OCI-LY7 (cell line): ENCODE results near the gene BRD1.

Experiments used
- EZH2phosphoT487 ChIP-seq: fragments of 200-600 bp; sonication (generic); IDR thresholded peaks from 2 replicates; pipeline ENCODE4 v1.6.1; 2018; ENCODE audit warnings: low read depth, borderline replicate concordance, mild to moderate bottlenecking, mixed run types, antibody characterized with exemption, low read length, moderate library complexity, mixed read lengths
- TF ChIP-seq, protein P1 (sequence below): fragments of 200-600 bp; sonication (generic); conservative IDR thresholded peaks from 2 replicates; pipeline ENCODE4 v1.5.1; 2014; ENCODE audit warnings: mild to moderate bottlenecking, antibody characterized with exemption, low read length, moderate library complexity, mixed read lengths

DNA sequence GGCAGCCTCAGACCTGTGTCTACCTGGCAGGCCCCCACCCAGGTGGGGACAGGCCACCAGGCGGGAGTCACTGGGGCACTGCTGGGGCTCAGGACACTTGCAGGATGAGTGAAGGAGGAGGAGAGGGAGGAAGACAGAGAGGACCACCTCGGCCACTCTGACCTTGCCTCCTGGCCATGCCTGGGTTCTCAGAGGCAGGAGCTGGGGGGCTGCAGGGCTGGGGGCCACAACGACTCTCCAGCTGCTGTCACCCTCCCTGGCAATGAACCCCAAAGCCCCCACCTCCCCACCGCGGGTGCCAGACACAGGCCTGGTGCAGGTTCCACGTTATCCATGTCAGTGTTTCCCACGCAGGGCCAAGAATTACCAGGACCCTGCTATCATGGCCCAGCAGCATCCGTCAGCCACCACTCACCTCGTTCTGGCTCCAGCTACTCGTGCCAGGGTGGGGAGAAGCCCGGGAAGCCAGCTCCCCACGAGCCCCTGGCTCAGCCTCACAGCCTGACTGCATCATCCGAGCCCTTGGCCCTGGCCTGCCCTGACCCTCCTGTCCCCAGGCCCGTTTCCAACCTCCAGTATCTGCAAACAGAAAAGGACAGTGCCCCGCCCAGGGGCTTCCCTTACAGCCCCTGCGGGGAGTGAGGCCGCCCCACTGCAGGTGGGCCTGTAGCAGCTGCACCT is 62.4 kb downstream of the BRD1 start:
- TF ChIP-seq, protein P1, sequence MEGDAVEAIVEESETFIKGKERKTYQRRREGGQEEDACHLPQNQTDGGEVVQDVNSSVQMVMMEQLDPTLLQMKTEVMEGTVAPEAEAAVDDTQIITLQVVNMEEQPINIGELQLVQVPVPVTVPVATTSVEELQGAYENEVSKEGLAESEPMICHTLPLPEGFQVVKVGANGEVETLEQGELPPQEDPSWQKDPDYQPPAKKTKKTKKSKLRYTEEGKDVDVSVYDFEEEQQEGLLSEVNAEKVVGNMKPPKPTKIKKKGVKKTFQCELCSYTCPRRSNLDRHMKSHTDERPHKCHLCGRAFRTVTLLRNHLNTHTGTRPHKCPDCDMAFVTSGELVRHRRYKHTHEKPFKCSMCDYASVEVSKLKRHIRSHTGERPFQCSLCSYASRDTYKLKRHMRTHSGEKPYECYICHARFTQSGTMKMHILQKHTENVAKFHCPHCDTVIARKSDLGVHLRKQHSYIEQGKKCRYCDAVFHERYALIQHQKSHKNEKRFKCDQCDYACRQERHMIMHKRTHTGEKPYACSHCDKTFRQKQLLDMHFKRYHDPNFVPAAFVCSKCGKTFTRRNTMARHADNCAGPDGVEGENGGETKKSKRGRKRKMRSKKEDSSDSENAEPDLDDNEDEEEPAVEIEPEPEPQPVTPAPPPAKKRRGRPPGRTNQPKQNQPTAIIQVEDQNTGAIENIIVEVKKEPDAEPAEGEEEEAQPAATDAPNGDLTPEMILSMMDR: no peak
- no peak for TF ChIP-seq EZH2phosphoT487
